Mesendoderm (in vitro differentiated cells): ENCODE results near the gene MAP3K21.
A peak's percentile ranks its signal among the peaks of the same experiment; 100 is the strongest.

Experiments used
- DNase-seq: peaks from one replicate; pipeline ENCODE4 v3.0.0; 2013
- H2AK5ac ChIP-seq: 2 replicates; pipeline ENCODE4 v1.6.1; 2013; ENCODE audit warnings: low read length, inconsistent platforms
- H2BK120ac ChIP-seq: 2 replicates; pipeline ENCODE4 v1.6.1; 2013; ENCODE audit warnings: low read depth, mild to moderate bottlenecking, low read length, moderate library complexity, mixed read lengths
- H2BK15ac ChIP-seq: replicated peaks from 2 replicates; pipeline ENCODE4 v1.6.1; 2013; ENCODE audit warnings: low read depth, mild to moderate bottlenecking, moderate library complexity
- H2BK5ac ChIP-seq: 2 replicates; pipeline ENCODE4 v1.6.1; 2013; ENCODE audit warnings: low read length, inconsistent platforms
- H3K18ac ChIP-seq: 2 replicates; pipeline ENCODE4 v1.6.1; 2013; ENCODE audit warnings: mild to moderate bottlenecking, low read length, mixed read lengths
- H3K23ac ChIP-seq: one replicate; pipeline ENCODE4 v1.6.1; 2013; ENCODE audit warnings: low read length
- H3K27ac ChIP-seq: 2 replicates; pipeline ENCODE4 v1.5.1; 2013; ENCODE audit warnings: low read depth, mild to moderate bottlenecking, inconsistent platforms, low read length, moderate library complexity
- H3K27me3 ChIP-seq: 2 replicates; pipeline ENCODE4 v1.6.1; 2013; ENCODE audit warnings: low read length, control low read depth, mild to moderate bottlenecking, inconsistent platforms; ENCODE audit not compliant: insufficient read depth, poor library complexity
- H3K36me3 ChIP-seq: 2 replicates; pipeline ENCODE4 v1.6.1; 2013; ENCODE audit warnings: low read length, inconsistent platforms; ENCODE audit not compliant: control insufficient read depth, insufficient read depth
- H3K4ac ChIP-seq: one replicate; pipeline ENCODE4 v1.6.1; 2013; ENCODE audit warnings: low read depth, mild to moderate bottlenecking, low read length, moderate library complexity
- H3K4me1 ChIP-seq: 2 replicates; pipeline ENCODE4 v1.6.1; 2013; ENCODE audit warnings: low read depth, low read length, inconsistent platforms; ENCODE audit not compliant: control insufficient read depth
- H3K4me2 ChIP-seq: 2 replicates; pipeline ENCODE4 v1.6.1; 2013; ENCODE audit warnings: low read length
- H3K4me3 ChIP-seq: 2 replicates; pipeline ENCODE4 v1.5.1; 2013; ENCODE audit warnings: mild to moderate bottlenecking, low read length
- H3K56ac ChIP-seq: one replicate; pipeline ENCODE4 v1.6.1; 2013; ENCODE audit warnings: low read length
- H3K79me1 ChIP-seq: 2 replicates; pipeline ENCODE4 v1.6.1; 2013; ENCODE audit warnings: low read length, inconsistent platforms
- H3K79me2 ChIP-seq: 2 replicates; pipeline ENCODE4 v1.6.1; 2013; ENCODE audit warnings: mild to moderate bottlenecking, low read length; ENCODE audit not compliant: control insufficient read depth, insufficient read depth
- H3K9ac ChIP-seq: 2 replicates; pipeline ENCODE4 v1.6.1; 2013; ENCODE audit warnings: low read length, inconsistent platforms
- H4K5ac ChIP-seq: one replicate; pipeline ENCODE4 v1.6.1; 2013; ENCODE audit warnings: low read length
- H4K8ac ChIP-seq: one replicate; pipeline ENCODE4 v1.6.1; 2013; ENCODE audit warnings: low read depth, mild to moderate bottlenecking, control low read depth, low read length, moderate library complexity
- WGBS: extraction: QIAGEN DNeasy Blood & Tissue Kit; methylation state at CpG from one replicate; pipeline ENCODE4 v1.1.7; 2013; ENCODE audit warnings: low lambda C conversion rate, missing lambda C conversion rate; ENCODE audit not compliant: insufficient coverage; ENCODE audit errors: extremely low coverage; 5-methylcytosine and 5-hydroxymethylcytosine counted together

The MAP3K21 gene

DNA sequence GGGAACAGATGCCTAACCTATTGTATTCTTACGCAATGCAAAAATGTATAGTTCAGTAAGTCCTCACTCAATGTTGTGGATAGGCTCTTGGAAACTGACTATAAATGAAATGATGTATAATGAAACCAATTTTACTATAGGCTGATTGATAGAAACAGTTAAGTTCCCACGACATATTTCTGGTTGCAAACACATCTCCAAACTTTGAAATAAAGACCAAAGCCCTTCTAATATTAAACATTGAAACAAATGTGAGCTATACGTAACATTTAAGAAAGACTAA lies 29.1 kb downstream of the MAP3K21 start:
- Histone ChIP-seq H4K5ac (no peak overlapping the region), H3K79me1 (no peaks in the 10 kb centered on the region), H3K79me2 (no peaks in the 10 kb centered on the region), H3K18ac (no peak overlapping the region), H3K4me3 (no peak overlapping the region), H2AK5ac (no peak overlapping the region), H2BK5ac (no peak overlapping the region), H3K27ac (no peak overlapping the region), H3K4me2 (no peak overlapping the region), H3K27me3 (no peaks in the 10 kb centered on the region), H3K56ac (no peak overlapping the region), H3K9ac (no peak overlapping the region), H4K8ac (no peak overlapping the region), H3K36me3 (no peaks in the 10 kb centered on the region), H3K4ac (no peak overlapping the region), H2BK15ac (no peak overlapping the region), H3K23ac (no peak overlapping the region), H2BK120ac (no peak overlapping the region), H3K4me1 (no peaks in the 10 kb centered on the region)
- no CpG with 5 or more reads among the region's 3 CpGs for WGBS
- DNase-seq: no peak

GRCh38 chr1:233357595-233358397 lies 30.3 kb downstream of the MAP3K21 start:
- Histone ChIP-seq H4K8ac (no peak overlapping the region), H3K23ac (no peak overlapping the region), H2BK5ac (no peak overlapping the region), H3K4me2 (no peak overlapping the region), H4K5ac (no peak overlapping the region), H2BK120ac (no peak overlapping the region), H3K9ac (no peak overlapping the region), H2AK5ac (no peak overlapping the region), H3K4me3 (no peak overlapping the region), H3K79me1 (no peaks in the 10 kb centered on the region), H3K79me2 (no peaks in the 10 kb centered on the region), H3K4ac (no peak overlapping the region), H3K56ac (no peak overlapping the region), H3K27ac (no peak overlapping the region), H3K18ac (no peak overlapping the region), H2BK15ac (no peak overlapping the region), H3K4me1 (no peaks in the 10 kb centered on the region), H3K27me3 (no peaks in the 10 kb centered on the region), H3K36me3 (no peaks in the 10 kb centered on the region)
- no CpG with 5 or more reads among the region's 6 CpGs for WGBS
- DNase-seq: no peak

DNA sequence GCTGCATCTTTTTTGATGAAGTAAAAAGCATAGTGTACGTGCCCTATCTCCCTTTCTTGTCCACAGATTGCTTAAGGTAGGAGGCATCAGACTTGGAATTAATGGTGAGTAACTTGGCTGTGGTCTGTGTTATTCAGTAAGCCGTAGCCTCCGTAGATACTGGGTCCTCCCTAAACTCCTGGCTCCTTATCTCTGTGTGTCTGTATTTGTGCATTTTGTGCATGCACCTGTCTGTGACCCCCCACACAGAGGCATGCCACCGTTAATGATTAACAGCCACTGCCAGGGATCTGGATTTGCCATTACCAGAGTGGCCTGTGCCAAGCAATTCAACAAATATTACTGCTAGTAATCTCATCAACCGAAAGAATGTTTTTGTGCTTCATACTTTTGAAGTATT lies 31.9 kb downstream of the MAP3K21 start:
- no peak overlapping the region for H2BK120ac ChIP-seq
- H3K4ac ChIP-seq: no peak overlapping the region
- no peak overlapping the region for H3K27ac ChIP-seq
- no peaks in the 10 kb centered on the region for H3K36me3 ChIP-seq
- no peak overlapping the region for H3K9ac ChIP-seq
- H2BK5ac ChIP-seq: no peak overlapping the region
- H3K4me3 ChIP-seq: no peak overlapping the region
- WGBS: no CpG with 5 or more reads among the region's 5 CpGs
- H3K4me1 ChIP-seq: no peaks in the 10 kb centered on the region
- H3K56ac ChIP-seq: no peak overlapping the region
- DNase-seq: no peak
- H3K79me2 ChIP-seq: no peaks in the 10 kb centered on the region
- H4K5ac ChIP-seq: no peak overlapping the region
- no peak overlapping the region for H3K18ac ChIP-seq
- H3K23ac ChIP-seq: no peak overlapping the region
- no peaks in the 10 kb centered on the region for H3K79me1 ChIP-seq
- H3K4me2 ChIP-seq: no peak overlapping the region
- no peak overlapping the region for H2AK5ac ChIP-seq
- H3K27me3 ChIP-seq: no peaks in the 10 kb centered on the region
- no peak overlapping the region for H2BK15ac ChIP-seq
- no peak overlapping the region for H4K8ac ChIP-seq

DNA sequence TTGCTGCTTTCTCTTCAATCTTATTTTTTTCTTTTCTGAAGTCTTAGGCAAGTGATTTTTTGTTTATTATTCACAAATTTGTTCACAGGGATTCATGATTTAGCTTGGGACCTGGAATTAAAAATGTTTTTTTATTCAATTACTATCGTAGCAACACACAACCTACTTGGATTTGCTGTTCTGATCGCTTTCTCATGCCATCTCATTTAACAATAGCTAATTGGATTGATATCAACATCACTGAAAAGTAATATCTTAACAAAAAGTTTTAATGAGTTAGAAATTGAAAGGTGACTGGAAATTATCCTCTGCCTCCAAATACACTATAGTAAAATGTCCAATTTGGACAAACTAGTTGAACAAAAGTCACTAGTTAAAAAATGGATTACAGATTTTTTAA lies 32.4 kb downstream of the MAP3K21 start:
- H3K36me3 ChIP-seq: no peaks in the 10 kb centered on the region
- no peak overlapping the region for H3K18ac ChIP-seq
- no peaks in the 10 kb centered on the region for H3K4me1 ChIP-seq
- H3K79me2 ChIP-seq: no peaks in the 10 kb centered on the region
- H3K27ac ChIP-seq: no peak overlapping the region
- no peak overlapping the region for H3K23ac ChIP-seq
- H3K79me1 ChIP-seq: no peaks in the 10 kb centered on the region
- DNase-seq: no peak
- no peak overlapping the region for H3K9ac ChIP-seq
- no peak overlapping the region for H2BK120ac ChIP-seq
- H2BK15ac ChIP-seq: no peak overlapping the region
- no peak overlapping the region for H2AK5ac ChIP-seq
- no peak overlapping the region for H4K8ac ChIP-seq
- WGBS: no CpG with 5 or more reads among the region's 2 CpGs
- H3K27me3 ChIP-seq: no peaks in the 10 kb centered on the region
- H3K4me3 ChIP-seq: no peak overlapping the region
- no peak overlapping the region for H3K4me2 ChIP-seq
- no peak overlapping the region for H3K4ac ChIP-seq
- no peak overlapping the region for H3K56ac ChIP-seq
- no peak overlapping the region for H2BK5ac ChIP-seq
- no peak overlapping the region for H4K5ac ChIP-seq

DNA sequence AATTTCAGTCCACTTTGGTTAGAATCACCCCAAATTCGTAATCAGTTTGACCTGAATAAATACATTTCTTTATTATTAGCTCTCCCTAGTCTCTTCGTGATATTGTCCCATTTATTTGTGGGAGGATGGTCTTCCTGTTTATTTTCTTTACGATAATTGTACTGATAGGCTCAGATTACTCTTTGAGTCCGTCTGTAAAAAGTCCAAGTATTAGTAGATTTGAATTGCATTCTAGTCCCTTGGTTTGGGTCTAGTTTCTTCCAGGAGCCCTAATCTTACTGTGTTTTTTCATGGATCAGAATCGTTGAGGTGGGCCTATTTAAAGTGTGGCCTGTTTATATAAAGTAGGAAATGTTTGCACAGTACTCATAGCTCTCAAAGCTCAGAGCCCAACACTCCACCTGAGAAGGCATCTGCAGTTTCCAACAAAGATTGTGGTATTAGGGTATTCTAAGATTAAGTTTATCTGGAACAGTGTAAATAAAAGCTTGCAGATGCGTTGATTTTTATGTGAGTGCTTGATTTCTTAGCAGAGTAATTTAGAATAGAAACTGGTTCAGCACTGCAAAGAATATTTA lies 33.1 kb downstream of the MAP3K21 start:
- H3K79me1 ChIP-seq: no peaks in the 10 kb centered on the region
- H3K27ac ChIP-seq: no peak overlapping the region
- H3K23ac ChIP-seq: no peak overlapping the region
- no peaks in the 10 kb centered on the region for H3K79me2 ChIP-seq
- no peaks in the 10 kb centered on the region for H3K36me3 ChIP-seq
- H3K9ac ChIP-seq: no peak overlapping the region
- no peak overlapping the region for H4K5ac ChIP-seq
- H2AK5ac ChIP-seq: no peak overlapping the region
- H2BK120ac ChIP-seq: no peak overlapping the region
- H3K4me2 ChIP-seq: no peak overlapping the region
- DNase-seq: no peak
- no peaks in the 10 kb centered on the region for H3K27me3 ChIP-seq
- H2BK5ac ChIP-seq: no peak overlapping the region
- no peak overlapping the region for H3K56ac ChIP-seq
- H4K8ac ChIP-seq: no peak overlapping the region
- no peaks in the 10 kb centered on the region for H3K4me1 ChIP-seq
- no peak overlapping the region for H3K18ac ChIP-seq
- H2BK15ac ChIP-seq: no peak overlapping the region
- no peak overlapping the region for H3K4ac ChIP-seq
- WGBS: no CpG with 5 or more reads among the region's 6 CpGs
- H3K4me3 ChIP-seq: no peak overlapping the region

GRCh38 chr1:233361876-233362275 lies 34.4 kb downstream of the MAP3K21 start:
- no peak overlapping the region for H3K9ac ChIP-seq
- no peaks in the 10 kb centered on the region for H3K36me3 ChIP-seq
- no peak overlapping the region for H3K23ac ChIP-seq
- no peak overlapping the region for H2AK5ac ChIP-seq
- no peak overlapping the region for H2BK5ac ChIP-seq
- H3K4ac ChIP-seq: no peak overlapping the region
- DNase-seq: peak; percentile 29
- no peak overlapping the region for H3K4me2 ChIP-seq
- no peak overlapping the region for H4K8ac ChIP-seq
- H4K5ac ChIP-seq: no peak overlapping the region
- no peak overlapping the region for H3K56ac ChIP-seq
- no peaks in the 10 kb centered on the region for H3K79me1 ChIP-seq
- no peak overlapping the region for H2BK120ac ChIP-seq
- H3K27me3 ChIP-seq: no peaks in the 10 kb centered on the region
- no peak overlapping the region for H3K18ac ChIP-seq
- H3K79me2 ChIP-seq: no peaks in the 10 kb centered on the region
- H3K4me3 ChIP-seq: no peak overlapping the region
- no CpG with 5 or more reads among the region's 19 CpGs for WGBS
- H3K4me1 ChIP-seq: no peaks in the 10 kb centered on the region
- H3K27ac ChIP-seq: no peak overlapping the region
- no peak overlapping the region for H2BK15ac ChIP-seq
